Neuron (in vitro differentiated cells): Measurements from ENCODE around the gene TRIM27.
"Not testable (repeated sequence)": the region's sequence is repeated elsewhere in the genome, so short reads cannot be mapped to it uniquely, and the experiment has no call there.

ENCODE experiments used
- H2AFZ ChIP-seq: one replicate; pipeline ENCODE4 v1.6.1; 2013; ENCODE audit warnings: low read depth, mild to moderate bottlenecking, inconsistent platforms, low read length, moderate library complexity
- H3K27me3 ChIP-seq: one replicate; pipeline ENCODE4 v1.6.1; 2013; ENCODE audit warnings: low read length; ENCODE audit not compliant: insufficient read depth
- H3K36me3 ChIP-seq: one replicate; pipeline ENCODE4 v1.6.1; 2013; ENCODE audit warnings: low read length; ENCODE audit not compliant: insufficient read depth
- H3K4me1 ChIP-seq: one replicate; pipeline ENCODE4 v1.6.1; 2013; ENCODE audit warnings: low read length; ENCODE audit not compliant: insufficient read depth
- H3K4me3 ChIP-seq: 2 replicates; pipeline ENCODE4 v1.5.1; 2013; ENCODE audit warnings: mild to moderate bottlenecking, low read length, moderate library complexity
- H3K9me3 ChIP-seq: one replicate; pipeline ENCODE4 v1.6.1; 2013; ENCODE audit warnings: low read length

The TRIM27 gene

GRCh38 chr6:28929887-28930620 lies 6.3 kb upstream of the TRIM27 start:
- Histone ChIP-seq H3K36me3 (no peaks in the 10 kb centered on the region), H3K27me3 (no peaks in the 10 kb centered on the region), H3K4me1 (no peaks in the 10 kb centered on the region), H2AFZ (no peak overlapping the region), H3K9me3 (no peaks in the 10 kb centered on the region), H3K4me3 (no peak overlapping the region)

- H2AFZ ChIP-seq, H3K4me3 ChIP-seq, H3K4me1 ChIP-seq, H3K9me3 ChIP-seq, H3K36me3 ChIP-seq, H3K27me3 ChIP-seq: not testable (repeated sequence)
Observed at GRCh38 chr6:28929339-28929738, 5.6 kb upstream of the TRIM27 start.

DNA sequence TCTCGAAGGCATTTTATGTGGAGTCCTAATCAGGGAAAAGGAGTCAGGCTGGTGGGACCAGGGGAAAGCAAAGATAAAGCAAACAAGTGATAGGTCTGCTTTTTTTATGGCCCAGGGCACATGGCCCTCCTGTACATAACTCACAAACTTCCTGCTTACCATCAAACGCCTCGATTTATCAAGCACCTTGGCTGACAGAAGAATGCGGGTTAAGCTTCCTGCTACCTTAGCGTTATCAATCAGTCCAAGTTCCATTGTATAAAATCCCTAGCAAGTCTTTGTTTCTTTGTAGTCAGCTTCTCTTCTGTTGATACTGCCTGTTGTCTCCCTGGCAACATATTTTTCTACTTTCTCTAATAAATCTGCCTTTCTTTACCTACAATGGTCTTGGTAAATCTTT lies 4.1 kb upstream of the TRIM27 start:
- H3K9me3 ChIP-seq, result no peaks in the 10 kb centered on the region
- H2AFZ ChIP-seq, result no peak overlapping the region
- no peaks in the 10 kb centered on the region for H3K36me3 ChIP-seq
- H3K4me1 ChIP-seq, result peaks cover 3% of the 10 kb centered on the region
- H3K4me3 ChIP-seq, result no peak overlapping the region
- no peaks in the 10 kb centered on the region for H3K27me3 ChIP-seq

DNA sequence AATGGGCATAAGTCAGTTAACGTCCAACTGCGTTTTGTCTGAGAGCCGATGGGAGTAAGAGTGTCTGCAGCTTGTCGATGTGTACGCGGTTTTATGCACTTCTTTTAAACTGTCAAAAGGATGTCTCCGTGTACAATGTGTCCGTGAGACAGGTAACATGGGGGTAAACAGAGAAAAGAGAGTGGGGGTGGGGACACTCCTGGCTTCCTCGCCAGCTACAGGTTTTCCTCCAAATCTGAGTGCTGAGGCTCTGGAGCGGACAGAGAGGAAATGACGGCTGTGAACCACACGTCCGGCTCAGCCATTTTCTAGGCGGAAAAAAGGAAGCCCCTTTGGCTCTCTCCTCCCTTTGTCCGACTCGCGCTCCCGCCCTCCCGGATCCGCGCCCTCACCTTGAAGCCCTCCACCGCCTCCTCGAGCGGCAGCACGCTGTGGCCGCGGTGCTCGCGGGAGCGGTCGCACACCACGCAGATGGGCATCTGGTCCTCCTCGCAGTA lies 916 bp downstream of the TRIM27 start:
- peak overlapping the region; percentile 73 for H3K4me3 ChIP-seq
- H3K36me3 ChIP-seq, result peaks cover 41% of the 10 kb centered on the region
- peak overlapping the region; percentile 62 for H2AFZ ChIP-seq
- H3K27me3 ChIP-seq, result no peaks in the 10 kb centered on the region
- H3K9me3 ChIP-seq, result no peaks in the 10 kb centered on the region
- peaks cover 12% of the 10 kb centered on the region for H3K4me1 ChIP-seq

DNA sequence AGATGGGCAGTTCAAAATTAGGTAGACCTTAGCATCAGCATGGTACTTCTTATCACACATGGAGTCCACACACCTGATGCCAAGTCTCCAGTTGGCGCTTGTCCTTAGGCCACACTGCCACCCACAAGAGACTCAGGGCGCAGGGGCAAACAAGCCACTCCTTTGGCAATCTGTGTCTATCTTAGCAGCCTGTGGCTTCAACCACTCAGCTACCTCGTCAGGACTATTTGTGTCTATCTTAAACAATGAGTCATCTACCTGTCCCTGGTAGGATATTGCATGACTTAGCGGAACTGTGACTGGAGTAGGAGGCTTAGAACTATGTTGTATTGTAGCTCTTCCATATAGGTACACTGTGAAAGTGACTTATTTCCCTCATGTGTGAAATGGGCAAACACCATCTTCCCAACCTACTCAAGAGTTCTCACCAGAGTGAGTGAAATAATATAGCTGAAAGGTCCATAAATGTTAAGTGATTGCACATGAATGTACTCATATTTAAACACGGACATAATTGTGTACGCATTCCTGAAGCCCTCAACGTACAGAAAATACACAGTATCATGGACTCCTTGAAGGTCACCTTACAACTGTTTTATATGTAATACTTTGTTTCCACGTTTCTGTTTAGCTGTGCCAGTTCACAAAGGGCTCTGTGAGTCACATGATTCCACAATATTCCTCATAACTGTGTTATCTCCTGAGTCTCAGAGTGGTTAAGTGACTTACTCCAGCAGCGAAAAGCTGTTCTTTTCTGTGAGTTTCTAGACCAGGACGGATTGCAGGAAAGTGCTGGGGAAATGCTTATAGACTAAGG lies 1.6 kb downstream of the TRIM27 start:
- peaks cover 48% of the 10 kb centered on the region for H3K36me3 ChIP-seq
- H3K4me3 ChIP-seq, result peak overlapping the region; percentile 73
- peaks cover 12% of the 10 kb centered on the region for H3K4me1 ChIP-seq
- H3K27me3 ChIP-seq, result no peaks in the 10 kb centered on the region
- no peaks in the 10 kb centered on the region for H3K9me3 ChIP-seq
- H2AFZ ChIP-seq, result no peak overlapping the region

DNA sequence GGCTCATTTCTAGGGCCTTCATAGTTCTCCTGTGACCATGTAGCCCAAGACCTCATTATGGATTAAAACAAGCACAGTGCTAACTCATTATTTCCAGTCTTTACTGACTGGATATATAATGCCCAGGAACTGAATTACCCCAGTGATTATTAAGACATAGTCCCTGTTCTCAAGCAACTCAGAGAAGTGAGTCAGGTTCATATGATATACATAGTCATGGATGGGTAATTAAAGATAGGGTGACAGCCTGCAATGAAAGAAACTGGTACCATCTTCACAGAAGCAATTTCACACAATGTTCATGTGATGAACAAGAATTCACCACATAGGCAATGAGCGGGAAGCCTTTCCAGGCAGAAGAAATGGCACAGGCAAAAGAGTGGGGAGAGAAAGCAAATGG lies 3.5 kb downstream of the TRIM27 start:
- peaks cover 60% of the 10 kb centered on the region for H3K36me3 ChIP-seq
- no peak overlapping the region for H3K4me3 ChIP-seq

GRCh38 chr6:28914941-28915340 lies 8.8 kb downstream of the TRIM27 start:
- Histone ChIP-seq H3K4me3 (no peak overlapping the region), H3K9me3 (no peaks in the 10 kb centered on the region), H2AFZ (no peak overlapping the region), H3K27me3 (no peaks in the 10 kb centered on the region), H3K4me1 (no peaks in the 10 kb centered on the region), H3K36me3 (peaks cover 72% of the 10 kb centered on the region)

More for the DNA sequence above, 3.5 kb downstream of the TRIM27 start:
- H2AFZ ChIP-seq, result no peak overlapping the region
- H3K4me1 ChIP-seq, result peaks cover 12% of the 10 kb centered on the region
- no peaks in the 10 kb centered on the region for H3K27me3 ChIP-seq
- no peaks in the 10 kb centered on the region for H3K9me3 ChIP-seq

- H3K4me1 ChIP-seq, result no peaks in the 10 kb centered on the region
- H3K27me3 ChIP-seq, result no peaks in the 10 kb centered on the region
- H3K4me3 ChIP-seq, result no peak overlapping the region
- peaks cover 73% of the 10 kb centered on the region for H3K36me3 ChIP-seq
- no peaks in the 10 kb centered on the region for H3K9me3 ChIP-seq
- no peak overlapping the region for H2AFZ ChIP-seq
Observed at GRCh38 chr6:28910901-28911690, 12.7 kb downstream of the TRIM27 start.

GRCh38 chr6:28907394-28907793 lies 16.4 kb downstream of the TRIM27 start:
- H3K9me3 ChIP-seq, result no peaks in the 10 kb centered on the region
- H3K27me3 ChIP-seq, result no peaks in the 10 kb centered on the region
- no peaks in the 10 kb centered on the region for H3K4me1 ChIP-seq
- no peak overlapping the region for H2AFZ ChIP-seq
- no peak overlapping the region for H3K4me3 ChIP-seq
- H3K36me3 ChIP-seq, result peaks cover 91% of the 10 kb centered on the region

DNA sequence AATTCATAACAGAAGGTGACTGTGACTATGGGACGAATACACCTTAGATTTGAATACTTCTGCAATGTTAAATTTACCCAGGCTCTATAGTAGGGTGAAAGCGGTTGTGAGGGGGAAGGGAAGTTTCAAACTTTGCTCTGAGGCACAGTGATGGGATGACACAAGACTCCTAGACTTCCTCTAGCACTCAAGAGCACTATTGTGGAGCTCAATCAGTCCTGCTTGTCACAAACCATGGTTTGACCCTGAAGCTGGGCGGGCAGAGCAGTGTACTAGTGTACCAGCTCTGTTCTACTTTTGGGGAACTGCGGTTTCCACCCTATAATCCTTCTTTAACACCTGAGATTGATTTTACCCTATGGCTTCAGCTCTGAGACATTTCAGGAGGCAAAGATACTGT lies 17.1 kb downstream of the TRIM27 start:
- H3K36me3 ChIP-seq, result peaks cover 92% of the 10 kb centered on the region
- H2AFZ ChIP-seq, result no peak overlapping the region
- no peaks in the 10 kb centered on the region for H3K4me1 ChIP-seq
- H3K4me3 ChIP-seq, result no peak overlapping the region
- no peaks in the 10 kb centered on the region for H3K9me3 ChIP-seq
- no peaks in the 10 kb centered on the region for H3K27me3 ChIP-seq

DNA sequence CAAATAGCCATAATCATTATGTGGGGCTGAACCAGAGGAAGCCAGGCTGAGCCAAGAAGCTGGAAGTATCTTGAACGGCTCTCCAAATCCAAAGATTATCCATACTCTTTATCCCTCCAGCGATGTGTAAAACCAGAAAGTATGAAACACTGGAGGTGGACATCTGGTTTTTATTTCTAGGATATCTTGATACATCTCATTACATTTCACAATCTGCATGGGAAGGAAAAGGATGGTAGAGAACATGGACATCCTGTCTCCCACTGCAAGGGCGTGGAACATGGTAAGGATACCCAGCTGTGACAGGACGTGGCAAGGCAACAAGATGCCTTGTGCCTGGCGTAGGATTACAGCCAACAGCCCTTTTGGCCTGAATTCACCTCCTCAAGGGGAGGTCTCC lies 20.1 kb downstream of the TRIM27 start:
- no peaks in the 10 kb centered on the region for H3K4me1 ChIP-seq
- no peak overlapping the region for H2AFZ ChIP-seq
- H3K36me3 ChIP-seq, result peaks cover 77% of the 10 kb centered on the region
- H3K4me3 ChIP-seq, result no peak overlapping the region
- H3K27me3 ChIP-seq, result no peaks in the 10 kb centered on the region
- H3K9me3 ChIP-seq, result no peaks in the 10 kb centered on the region

- no peak overlapping the region for H3K4me3 ChIP-seq
- H3K9me3 ChIP-seq, result no peaks in the 10 kb centered on the region
- H3K36me3 ChIP-seq, result peaks cover 60% of the 10 kb centered on the region
- peaks cover 2% of the 10 kb centered on the region for H3K4me1 ChIP-seq
- H2AFZ ChIP-seq, result no peak overlapping the region
- no peaks in the 10 kb centered on the region for H3K27me3 ChIP-seq
Observed at GRCh38 chr6:28901831-28902230, 22.0 kb downstream of the TRIM27 start.
